ENCODE measurements around the gene FSTL5.
"Not testable (repeated sequence)": the region's sequence is repeated elsewhere in the genome, so short reads cannot be mapped to it uniquely, and the experiment has no call there.

The FSTL5 gene

DNA sequence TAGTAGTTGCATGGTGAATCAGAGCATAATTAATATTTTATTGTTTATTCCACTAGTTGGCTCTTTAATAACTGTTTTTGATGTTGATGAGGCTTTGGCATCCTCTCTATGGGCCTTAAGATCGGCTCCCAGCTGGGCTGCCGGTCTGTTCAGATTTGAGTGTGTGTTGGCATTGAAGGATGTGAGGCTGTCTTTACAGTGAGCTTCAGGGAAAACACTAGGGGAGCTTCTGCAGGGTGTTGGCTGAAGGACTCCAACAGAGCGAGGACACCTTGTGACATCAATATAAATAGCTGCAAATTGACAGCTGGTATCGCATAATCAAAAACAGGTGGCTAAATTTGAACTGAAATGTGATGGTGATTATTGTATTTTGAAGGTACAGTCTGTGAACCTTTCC is 322.0 kb downstream of the FSTL5 start:
- no peak for DNase-seq (ENCODE audit: low spot score)

DNA sequence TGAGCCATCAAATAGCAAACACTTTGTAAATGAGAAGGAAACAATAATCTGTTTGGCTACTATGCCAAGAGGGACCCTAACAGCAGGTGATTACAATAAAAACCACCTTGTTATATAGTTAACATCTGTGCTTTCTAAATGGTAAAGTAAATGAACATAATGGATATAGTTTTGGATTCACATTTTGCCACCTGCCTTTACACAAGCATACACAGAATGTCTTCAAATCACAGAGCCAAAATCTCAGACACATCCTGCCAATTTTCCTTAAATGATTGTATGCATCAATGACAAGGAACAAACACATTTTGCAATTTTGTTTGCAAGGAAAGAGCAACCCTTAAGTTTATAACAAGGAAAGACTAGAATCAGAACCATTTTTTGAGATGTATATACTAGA is 334.2 kb downstream of the FSTL5 start:
- DNase-seq (ENCODE audit: low spot score) = no peak

DNA sequence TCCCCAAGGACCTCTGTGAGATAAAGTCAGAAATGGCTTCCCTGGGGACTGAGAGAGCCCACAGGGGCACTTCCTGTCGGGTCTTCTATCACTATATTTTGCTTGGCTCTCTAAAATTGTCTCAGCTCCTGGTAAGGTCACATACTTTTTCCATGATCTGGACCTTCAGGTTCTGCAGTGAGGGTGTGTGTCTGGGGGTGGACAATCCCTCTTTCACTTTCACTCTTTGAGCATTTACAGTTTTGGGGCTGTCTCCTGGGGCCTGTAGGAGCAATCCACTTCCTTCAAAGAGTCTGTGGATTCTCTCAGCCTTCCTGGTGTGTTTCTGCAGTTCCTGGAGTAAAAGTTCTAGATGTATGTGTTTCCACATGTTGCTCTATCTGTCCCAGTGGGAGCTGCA is 335.7 kb downstream of the FSTL5 start:
- no peak for DNase-seq (ENCODE audit: low spot score)

DNA sequence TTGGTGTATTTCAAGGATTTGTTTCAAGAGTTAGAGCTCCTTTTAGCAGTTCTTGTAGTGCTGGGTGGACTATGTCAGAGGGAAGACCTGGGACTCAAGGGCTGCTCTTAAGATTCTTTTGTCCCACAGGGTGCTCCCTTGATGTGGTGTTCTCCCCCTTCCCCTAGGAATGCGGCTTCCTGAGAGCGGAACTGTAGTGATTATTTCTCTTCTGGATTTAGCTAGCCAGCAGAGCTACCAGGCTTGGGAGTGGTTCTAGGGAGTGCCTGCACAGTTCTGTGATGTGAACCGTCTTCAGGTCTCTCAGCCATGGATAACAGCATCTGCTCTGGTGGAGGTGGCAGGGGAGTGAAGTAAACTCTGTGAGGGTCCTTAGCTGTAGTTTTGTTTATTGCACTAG is 336.8 kb downstream of the FSTL5 start:
- no peak for DNase-seq (ENCODE audit: low spot score)

DNA sequence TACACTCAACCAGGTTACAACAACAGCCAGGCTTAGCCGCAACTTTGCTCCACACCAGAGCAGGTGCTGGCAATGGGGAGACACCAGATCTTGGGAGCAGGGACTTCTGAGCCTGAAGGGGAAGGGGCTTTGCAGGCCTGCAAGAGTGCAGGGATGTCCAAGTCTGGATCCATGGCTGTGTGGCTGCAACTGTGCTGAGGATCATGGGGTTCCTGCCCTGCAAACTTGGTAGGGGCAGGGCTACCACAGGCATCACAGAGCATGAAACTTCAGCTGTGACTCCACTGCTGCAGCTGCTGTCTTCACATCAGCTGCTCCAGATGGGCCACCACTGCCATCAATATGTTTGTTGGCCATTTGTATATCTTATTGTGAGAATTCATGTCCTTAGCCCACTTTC is 340.4 kb downstream of the FSTL5 start:
- no peak for DNase-seq (ENCODE audit: low spot score)

DNA sequence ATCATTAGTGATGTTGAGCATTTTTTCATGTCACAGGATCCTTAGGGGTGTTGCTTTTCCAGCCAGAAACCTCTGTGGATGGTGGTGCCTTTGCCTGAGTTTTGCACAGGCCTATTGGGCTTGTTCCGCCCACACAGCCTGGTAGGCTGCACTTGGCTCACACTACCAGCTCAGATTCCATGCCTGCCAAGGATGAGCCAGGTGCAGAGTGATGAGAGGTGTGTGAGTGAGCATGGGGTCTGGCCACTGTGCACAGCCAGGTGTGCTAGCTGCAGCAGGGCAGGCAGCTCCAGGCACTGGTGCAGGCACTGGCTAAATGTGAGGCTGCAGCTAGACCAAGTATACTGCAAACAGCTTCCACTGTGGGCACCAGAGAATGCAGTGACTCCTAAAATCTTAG is 341.6 kb downstream of the FSTL5 start:
- DNase-seq (ENCODE audit: low spot score) = no peak

DNA sequence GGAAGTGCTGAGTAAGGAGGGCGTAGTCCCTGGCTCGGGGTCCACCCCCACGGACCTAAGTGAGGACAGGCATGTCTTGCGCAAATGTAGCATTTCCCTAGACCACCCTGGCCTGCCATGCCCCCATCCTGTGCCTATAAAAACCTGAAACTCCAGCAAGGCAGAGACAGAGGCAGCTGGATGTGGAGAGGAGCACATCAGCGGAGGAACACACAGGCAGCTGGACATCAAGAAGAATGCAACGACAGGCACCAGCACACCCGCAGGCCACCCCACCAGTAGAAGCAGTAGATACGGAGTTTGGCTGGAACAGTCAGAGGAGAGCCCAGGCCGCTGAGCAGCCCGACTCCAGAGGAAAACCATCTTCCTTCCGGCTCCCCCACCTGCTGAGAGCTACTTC is 345.9 kb downstream of the FSTL5 start:
- no peak for DNase-seq (ENCODE audit: low spot score)

DNA sequence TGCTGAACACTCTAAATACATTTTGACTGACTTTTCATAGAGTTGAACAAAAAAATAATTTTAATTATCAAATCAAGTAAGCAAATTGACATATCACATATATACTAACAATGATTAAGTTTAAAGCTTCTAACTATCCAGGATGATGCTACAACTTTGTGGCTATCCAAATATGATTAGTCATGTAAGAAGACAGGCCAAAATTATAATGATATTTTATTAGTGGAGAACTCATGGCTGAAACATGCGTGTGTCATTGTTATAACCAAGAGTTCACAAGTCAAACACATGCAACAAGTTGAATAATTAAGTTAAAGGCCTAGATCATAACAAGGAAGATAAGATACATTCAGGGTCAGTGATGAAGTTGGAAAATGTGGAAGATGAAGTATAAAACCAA is 346.8 kb downstream of the FSTL5 start:
- DNase-seq (ENCODE audit: low spot score) = no peak

DNA sequence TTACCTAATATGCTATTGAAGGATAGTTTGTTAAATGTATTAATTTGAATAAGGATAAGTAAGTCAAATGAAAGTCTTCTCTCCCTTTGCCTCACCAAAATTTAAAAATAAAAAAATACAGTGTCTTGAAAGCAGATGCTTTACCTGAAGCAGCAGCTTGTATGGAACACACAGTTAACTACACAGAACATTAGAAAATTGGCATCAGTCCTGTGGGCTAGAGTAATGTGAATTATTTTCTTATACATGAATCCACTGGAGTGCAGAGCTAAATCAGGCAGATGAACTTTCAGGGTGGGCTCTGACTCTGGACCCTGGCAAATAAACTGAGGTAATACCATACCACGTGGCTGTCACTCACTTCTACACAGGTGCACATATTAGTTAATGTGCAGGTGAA is 348.0 kb downstream of the FSTL5 start:
- DNase-seq (ENCODE audit: low spot score) = no peak

DNA sequence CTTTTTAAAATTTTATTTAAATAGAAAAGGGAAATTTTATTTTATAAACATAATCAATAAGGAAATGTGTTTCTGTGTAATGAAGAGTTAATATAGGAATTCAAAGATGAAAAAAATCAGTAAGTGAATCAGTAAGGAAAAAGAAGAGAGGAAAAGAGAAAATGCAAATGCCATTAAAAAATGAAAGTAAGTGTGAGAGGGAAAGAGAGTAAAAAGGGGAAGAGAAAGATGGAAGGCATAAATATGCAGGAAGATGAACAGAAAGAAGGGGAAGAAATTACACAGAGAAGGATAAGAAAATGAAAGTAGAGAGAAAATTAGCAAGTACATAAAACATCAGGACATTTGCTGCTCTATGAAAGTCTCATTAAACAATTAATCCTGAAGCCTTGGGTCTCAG is 349.9 kb downstream of the FSTL5 start:
- no peak for DNase-seq (ENCODE audit: low spot score)

DNA sequence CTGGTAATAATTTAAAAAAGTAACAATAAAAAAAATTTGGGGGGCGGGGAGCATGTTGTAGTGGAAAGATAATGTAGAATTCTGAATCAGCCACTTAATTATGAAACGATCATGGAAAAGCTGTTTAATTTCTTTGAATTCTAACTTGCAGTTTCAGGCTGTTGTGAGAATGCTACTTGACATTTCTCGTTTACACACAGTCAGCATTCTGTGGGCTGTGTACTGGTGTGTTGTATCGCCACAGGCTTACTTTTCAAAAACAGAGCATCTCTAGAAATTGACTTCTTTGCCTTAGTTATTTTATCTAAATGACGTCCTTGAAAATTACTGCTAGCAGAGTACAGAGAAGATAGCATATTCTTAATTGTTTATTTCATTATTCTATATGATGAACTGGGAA is 350.4 kb downstream of the FSTL5 start:
- DNase-seq (ENCODE audit: low spot score) = no peak

DNA sequence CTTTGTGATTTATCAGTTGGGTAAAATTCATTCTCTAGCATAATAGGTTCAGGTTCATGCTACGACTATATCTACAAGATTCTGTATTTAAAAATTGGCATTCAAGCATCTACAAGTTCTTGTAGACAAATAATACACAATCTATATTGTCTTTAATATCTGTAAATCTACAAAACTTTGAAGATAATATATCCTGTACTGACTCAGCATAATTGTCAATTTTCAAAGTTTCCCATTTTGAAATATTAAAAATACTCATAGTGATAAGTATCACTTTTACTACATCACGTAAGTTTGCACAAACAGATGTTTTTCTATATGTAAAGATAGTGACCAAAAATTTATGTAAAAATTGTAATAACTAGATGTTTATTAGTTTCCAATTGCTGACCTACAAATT is 360.6 kb downstream of the FSTL5 start:
- no peak for DNase-seq (ENCODE audit: low spot score)

DNA sequence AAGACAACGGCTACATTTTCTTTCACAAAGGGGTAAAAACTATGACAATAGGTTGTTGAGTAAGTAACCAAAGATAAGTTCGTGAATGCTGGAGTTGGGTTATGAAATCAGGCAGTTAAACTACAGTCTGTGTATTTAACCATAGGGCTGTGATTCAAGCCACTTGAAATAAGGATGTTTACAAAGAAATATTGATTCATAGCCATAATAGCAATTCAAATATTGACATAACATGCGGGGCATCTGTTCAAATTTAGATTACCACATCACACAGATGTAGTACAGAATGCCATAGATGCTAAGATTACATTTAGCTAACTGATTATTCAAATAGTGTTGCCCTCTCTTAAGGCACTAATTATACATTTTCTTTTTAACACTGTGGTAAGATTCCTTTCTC is 364.1 kb downstream of the FSTL5 start:
- DNase-seq (ENCODE audit: low spot score) = no peak

DNA sequence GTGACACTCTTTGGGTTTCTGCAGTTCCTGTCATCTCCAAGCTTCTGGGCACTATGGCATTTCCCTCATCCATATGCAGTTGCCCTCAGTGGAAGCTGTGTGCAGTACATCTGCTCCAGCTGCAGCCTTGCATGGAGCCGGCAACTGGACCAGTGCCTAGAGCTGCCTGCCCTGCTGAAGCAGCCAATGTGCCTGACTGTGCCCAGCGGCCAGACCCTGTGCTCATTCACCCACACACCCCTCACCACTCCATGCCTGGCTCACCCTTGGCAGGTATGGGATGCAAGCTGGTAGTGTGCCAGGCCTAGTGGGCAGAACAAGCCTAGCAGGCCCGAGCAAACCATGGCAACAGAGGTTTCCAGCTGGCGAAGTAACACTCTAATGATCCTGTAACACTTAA is 370.8 kb downstream of the FSTL5 start:
- DNase-seq (ENCODE audit: low spot score) = no peak

DNA sequence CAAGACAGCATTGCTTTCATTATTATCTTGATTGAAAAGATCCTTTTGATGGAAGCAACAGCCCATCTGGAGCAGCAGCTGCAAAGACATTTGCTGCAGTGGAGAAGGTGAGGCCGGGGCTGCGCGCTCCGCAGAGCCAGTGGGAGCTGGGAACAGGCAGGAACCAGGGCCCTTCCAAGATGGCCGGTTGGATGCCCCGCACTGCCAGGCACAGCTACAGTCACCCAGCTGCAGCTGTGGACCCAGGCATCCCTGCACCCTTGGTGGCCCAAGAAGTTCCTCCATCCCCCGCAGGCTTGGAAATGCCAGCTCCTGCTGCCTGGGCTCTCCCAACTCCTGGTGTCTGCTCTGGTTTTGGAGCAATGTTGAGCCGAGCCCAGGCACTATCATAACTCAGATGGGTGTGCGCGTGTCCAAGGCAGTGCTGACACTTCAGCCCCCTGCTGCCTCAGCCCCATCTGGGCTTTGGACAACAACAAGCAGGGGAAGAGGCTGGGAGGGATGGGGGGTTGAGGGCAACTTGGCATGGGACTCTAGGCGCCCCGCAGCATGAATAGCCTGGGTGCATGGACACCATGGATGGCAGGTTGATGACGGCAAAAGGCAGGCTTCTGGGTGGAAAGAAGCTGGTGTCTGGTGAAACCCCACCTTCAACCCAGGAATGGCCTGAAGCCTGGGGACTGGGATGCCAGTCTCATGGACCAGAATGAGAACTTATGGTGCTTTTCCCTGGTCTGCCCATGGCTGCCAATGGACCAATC is 371.8 kb downstream of the FSTL5 start:
- no peak for DNase-seq (ENCODE audit: low spot score)

DNA sequence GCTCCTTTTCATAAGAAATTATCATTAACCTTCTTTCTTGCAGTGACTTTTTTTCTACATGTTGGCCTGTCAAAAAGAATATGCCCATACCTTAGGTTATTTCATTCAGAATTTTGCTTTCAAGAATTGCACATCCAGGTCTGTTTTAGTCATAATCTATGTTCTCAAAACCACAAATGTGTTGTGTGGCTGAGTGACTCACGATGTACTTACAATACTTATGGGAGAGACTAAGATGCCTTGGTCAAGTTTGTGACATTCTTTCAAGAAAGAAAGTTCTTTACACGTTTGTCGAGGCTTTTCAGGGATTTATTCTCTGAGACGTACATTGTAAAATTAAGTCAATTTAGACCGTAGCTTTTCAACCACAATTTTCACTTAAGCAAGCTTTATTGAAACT is 396.7 kb downstream of the FSTL5 start:
- no peak for DNase-seq (ENCODE audit: low spot score)

DNA sequence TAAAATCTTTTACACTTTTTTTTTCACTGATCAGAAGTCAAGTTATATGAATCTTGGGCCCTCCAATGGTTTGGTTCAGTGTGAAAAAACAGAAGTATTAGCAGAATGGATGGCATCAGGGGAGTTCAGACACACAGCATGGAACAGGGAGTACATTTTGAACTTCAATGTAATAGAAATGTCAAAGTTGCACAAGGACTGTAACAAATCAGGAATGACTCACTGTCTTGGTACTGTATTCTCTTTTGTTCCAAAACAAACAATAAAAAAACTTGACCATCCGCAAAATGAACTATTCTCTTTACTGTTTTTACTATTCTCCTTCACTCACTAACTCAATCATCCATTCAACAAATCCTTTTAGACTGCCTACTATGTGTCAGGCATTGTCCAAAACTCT is 401.0 kb downstream of the FSTL5 start:
- DNase-seq (ENCODE audit: low spot score) = no peak

DNA sequence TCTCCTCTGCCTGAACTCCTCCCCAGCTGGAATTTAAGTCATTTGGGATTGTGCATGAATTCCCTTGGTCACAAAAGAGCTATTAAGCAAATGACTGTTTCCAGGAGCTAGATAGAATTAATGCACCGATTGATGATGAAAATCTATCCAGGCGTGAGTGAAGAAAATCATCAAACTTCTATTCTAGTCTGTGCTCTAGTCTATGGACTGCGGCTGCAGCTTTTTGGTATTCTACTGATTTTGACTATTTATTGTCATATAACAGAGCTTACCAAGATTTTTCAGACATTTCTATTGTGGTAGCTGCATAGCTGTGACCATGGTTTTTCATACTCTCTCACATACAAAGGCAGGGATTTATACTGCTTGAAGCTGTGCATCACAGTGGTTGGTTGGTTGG is 403.8 kb downstream of the FSTL5 start:
- no peak for DNase-seq (ENCODE audit: low spot score)

DNA sequence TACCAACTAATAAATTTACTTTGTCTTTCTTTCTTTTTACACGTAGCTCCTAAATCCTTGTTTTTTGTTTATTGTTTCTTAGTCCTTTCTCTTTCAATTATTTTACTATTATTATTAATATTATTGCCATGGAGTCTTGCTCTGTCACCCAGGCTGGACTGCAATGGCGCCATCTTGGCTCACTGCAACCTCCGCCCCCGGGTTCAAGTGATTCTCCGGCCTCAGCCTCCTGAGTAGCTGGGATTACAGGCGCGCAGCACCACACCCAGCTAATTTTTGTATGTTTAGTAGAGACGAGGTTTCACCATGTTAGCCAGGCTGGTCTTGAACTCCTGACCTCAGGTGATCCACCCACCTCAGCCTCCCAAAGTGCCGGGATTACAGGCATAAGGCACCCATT is 405.4 kb downstream of the FSTL5 start:
- not testable (repeated sequence) for DNase-seq (ENCODE audit: low spot score)

DNA sequence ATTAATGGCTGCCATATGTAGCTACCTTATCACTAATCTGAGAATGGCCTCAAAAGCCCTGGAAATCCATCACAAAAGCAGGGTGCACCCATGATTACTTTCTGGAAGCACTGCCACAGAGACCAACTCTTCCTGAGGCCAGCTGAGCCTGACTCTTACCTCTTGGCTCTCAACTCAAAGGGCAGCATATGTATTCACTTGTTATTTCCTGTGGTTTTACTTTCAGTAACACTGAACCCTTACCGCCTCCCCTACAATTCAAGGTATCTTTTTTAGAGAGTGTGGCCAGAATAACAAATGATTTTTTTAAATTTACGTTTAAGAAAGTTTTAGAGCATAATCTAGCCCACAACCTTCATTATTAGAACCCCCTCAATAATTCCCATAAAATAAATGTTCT is 434.9 kb downstream of the FSTL5 start:
- DNase-seq (ENCODE audit: low spot score) = no peak

DNA sequence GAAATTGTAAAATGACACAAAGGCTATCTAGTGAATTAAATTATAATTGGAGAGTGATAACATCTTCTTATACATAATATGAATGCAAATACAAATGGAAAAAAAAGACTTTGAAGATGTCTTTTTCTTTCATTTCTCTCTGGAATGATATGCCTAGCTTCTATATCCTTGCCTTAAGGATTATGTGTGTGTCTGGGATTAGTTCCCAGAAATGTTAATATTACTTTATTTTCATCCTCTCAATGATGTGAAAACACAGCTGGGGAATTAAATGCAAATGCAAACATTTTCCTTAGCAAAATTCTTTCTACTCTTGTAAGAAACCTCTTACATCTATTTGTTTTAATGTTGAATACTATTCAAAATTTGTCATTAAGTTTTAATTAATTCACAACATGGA is 441.9 kb downstream of the FSTL5 start:
- no peak for DNase-seq (ENCODE audit: low spot score)

DNA sequence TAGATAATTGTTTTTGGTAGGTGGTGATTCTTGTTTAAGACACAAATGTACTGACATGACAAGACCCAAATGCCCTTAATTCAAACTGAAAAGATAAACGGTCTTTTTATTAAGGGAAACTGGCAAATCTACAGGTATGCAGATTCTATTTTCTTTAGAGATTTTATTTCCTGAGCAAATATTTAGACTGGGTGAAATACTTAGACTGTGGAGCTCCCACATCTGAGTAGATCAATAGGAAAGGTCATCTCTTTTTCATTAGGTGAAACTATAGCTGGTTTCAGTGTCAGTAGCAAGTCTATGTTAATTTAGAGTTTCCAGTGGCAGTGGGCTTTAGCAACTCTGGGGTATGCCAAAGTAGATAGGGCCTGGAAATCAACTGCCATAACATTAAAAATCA is 446.7 kb downstream of the FSTL5 start:
- no peak for DNase-seq (ENCODE audit: low spot score)

DNA sequence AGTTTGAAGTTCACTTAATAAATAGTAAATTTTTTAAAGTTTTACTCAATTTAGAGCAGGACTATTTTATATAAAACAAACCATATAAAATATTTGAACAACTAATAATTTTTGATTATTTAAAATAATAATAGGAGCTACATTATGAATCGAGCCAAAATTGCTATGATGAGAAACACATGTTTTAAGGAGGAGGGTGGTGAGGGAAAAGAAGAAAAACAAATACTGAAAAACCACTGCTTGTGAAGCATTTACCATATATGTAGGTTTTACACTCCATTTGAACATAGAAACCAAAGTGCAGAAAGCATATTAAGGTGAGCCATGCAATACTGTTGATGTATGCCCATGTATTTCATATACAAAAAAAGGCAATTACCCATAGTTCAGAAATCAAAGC is 448.9 kb downstream of the FSTL5 start:
- DNase-seq (ENCODE audit: low spot score) = no peak

DNA sequence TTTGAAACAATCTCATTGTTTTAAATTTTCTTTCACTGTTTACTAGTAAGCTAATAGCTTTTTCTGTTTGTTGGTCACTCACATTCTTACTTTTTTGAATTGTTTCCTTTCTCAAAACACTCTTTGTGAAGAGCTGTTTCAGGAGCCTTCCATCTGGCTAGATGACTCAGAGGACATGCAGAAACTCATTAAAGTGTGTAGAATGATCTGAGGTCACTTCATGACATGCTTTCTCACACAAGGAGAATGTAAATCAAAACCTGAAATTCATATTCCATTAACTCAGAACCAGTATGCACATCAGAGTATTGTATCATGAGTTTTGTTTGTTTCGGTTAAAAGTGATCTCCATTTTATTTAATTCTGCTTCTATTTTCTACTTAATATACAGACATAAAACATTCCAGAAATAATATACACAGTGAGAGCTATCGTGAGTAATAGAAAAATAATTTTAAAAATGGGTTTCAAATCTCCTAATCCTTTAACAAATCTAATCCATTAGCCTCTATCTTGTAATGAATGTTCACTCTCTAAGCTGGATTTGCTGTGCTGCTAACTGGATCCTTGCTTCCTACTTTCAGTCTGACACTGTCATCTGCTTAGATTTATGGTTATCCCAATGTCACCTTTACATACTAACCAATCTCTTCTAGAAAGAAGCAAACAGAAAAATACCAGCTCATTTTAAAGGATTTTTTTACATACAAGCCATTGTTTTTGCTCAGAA is 449.6 kb downstream of the FSTL5 start:
- DNase-seq (ENCODE audit: low spot score) = no peak

Measured in hematopoietic multipotent progenitor cell treated with erythropoietin and hydrocortisone succinate and interleukin-3 and kit ligand, for 15 days (in vitro differentiated cells).